ENCODE results near the gene CHST15. TPM values are rescaled to one million over a fixed set of nuclear protein-coding genes. Genes with fewer than 3 reads are reported as not detected.

The CHST15 gene
- total RNA-seq, 1 donor from 2014 or later, result 43.8 TPM

DNA sequence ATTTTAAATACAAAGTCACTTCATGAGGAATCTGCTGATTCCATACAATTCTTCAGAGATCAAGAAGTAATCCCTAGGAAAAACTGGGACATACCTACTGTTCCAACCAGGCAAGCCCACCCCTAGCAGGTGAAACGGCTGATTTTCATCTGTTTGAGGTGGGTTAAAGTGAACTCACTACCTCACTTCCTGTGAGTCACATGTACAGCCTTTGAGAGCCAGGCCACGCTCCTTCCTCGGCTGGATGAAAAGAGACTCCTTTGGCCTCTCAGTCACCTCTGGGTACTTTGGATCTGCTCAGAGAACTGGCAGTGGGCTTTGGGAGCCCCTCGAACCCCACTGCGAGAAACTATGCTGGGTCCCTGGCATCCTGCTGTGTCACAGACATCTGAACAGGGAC lies 68.2 kb downstream of the CHST15 start:
- Mint-ChIP-seq H3K4me1 (ENCODE audit: low read depth) (peaks cover 4% of the 10 kb centered on the region), H3K36me3 (ENCODE audit: low read depth) (peaks cover 23% of the 10 kb centered on the region), H3K27me3 (ENCODE audit: low read depth) (no peaks in the 10 kb centered on the region), H3K27ac (ENCODE audit: unreplicated experiment) (no peak overlapping the region), H3K4me3 (ENCODE audit: unreplicated experiment) (no peak overlapping the region), H3K9me3 (ENCODE audit: low read depth) (no peaks in the 10 kb centered on the region)
- DNase-seq (ENCODE audit: low spot score), result no peak
- TF ChIP-seq, protein P1, sequence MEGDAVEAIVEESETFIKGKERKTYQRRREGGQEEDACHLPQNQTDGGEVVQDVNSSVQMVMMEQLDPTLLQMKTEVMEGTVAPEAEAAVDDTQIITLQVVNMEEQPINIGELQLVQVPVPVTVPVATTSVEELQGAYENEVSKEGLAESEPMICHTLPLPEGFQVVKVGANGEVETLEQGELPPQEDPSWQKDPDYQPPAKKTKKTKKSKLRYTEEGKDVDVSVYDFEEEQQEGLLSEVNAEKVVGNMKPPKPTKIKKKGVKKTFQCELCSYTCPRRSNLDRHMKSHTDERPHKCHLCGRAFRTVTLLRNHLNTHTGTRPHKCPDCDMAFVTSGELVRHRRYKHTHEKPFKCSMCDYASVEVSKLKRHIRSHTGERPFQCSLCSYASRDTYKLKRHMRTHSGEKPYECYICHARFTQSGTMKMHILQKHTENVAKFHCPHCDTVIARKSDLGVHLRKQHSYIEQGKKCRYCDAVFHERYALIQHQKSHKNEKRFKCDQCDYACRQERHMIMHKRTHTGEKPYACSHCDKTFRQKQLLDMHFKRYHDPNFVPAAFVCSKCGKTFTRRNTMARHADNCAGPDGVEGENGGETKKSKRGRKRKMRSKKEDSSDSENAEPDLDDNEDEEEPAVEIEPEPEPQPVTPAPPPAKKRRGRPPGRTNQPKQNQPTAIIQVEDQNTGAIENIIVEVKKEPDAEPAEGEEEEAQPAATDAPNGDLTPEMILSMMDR (IDR thresholded peaks at IDR 0.05), result no peak

- Mint-ChIP-seq H3K4me3 (ENCODE audit: unreplicated experiment) (no peak overlapping the region), H3K4me1 (ENCODE audit: low read depth) (peaks cover 6% of the 10 kb centered on the region), H3K27me3 (ENCODE audit: low read depth) (no peaks in the 10 kb centered on the region), H3K9me3 (ENCODE audit: low read depth) (no peaks in the 10 kb centered on the region), H3K27ac (ENCODE audit: unreplicated experiment) (no peak overlapping the region), H3K36me3 (ENCODE audit: low read depth) (peaks cover 29% of the 10 kb centered on the region)
- TF ChIP-seq, protein P1 (IDR thresholded peaks at IDR 0.05), result no peak
- DNase-seq (ENCODE audit: low spot score), result no peak
Measured at GRCh38 chr10:124022066-124022465, 71.3 kb downstream of the CHST15 start.

DNA sequence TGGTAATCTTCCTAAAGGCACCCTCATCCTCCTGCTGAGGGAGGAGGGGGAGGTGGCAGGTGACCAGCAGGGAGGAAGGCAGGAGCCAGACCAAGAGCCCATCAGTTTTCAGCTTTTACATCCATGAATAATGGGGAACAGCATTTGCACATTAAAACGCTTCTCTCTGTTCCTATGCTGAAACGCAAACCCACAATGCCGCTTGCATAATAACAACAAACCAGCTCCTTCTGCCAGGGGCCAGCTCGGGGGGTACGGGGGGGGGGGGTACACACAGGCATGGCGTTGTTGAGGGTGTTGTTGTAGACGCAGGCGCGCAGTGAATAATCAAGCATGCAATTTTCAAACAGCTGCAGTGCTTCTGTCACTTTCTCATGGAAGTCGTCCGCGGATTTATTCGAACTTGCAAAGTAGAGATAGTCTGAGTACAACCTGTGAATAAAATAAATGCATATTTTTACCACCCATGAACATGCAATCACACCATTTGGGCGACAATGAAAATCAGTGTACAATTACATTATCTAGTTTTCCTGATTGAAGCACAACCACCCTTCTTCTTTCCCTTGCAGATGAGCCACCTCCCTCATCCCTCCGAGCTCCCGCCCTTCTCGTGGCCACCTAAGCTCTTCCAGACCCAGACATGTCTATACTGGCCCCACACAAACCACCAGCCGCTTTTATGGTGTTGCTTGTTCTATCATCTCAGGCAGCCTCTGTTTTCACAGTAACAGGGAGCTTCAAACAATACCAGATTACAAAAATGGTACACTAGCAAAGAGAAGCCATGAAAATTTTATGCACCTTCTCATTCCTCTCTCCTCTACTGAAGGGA lies 72.2 kb downstream of the CHST15 start:
- no peaks in the 10 kb centered on the region for H3K9me3 Mint-ChIP-seq (ENCODE audit: low read depth)
- no peak for DNase-seq (ENCODE audit: low spot score)
- peaks cover 12% of the 10 kb centered on the region for H3K4me1 Mint-ChIP-seq (ENCODE audit: low read depth)
- TF ChIP-seq, protein P1 (IDR thresholded peaks at IDR 0.05), result no peak
- H3K4me3 Mint-ChIP-seq (ENCODE audit: unreplicated experiment), result no peak overlapping the region
- H3K27ac Mint-ChIP-seq (ENCODE audit: unreplicated experiment), result no peak overlapping the region
- no peaks in the 10 kb centered on the region for H3K27me3 Mint-ChIP-seq (ENCODE audit: low read depth)
- peaks cover 35% of the 10 kb centered on the region for H3K36me3 Mint-ChIP-seq (ENCODE audit: low read depth)

DNA sequence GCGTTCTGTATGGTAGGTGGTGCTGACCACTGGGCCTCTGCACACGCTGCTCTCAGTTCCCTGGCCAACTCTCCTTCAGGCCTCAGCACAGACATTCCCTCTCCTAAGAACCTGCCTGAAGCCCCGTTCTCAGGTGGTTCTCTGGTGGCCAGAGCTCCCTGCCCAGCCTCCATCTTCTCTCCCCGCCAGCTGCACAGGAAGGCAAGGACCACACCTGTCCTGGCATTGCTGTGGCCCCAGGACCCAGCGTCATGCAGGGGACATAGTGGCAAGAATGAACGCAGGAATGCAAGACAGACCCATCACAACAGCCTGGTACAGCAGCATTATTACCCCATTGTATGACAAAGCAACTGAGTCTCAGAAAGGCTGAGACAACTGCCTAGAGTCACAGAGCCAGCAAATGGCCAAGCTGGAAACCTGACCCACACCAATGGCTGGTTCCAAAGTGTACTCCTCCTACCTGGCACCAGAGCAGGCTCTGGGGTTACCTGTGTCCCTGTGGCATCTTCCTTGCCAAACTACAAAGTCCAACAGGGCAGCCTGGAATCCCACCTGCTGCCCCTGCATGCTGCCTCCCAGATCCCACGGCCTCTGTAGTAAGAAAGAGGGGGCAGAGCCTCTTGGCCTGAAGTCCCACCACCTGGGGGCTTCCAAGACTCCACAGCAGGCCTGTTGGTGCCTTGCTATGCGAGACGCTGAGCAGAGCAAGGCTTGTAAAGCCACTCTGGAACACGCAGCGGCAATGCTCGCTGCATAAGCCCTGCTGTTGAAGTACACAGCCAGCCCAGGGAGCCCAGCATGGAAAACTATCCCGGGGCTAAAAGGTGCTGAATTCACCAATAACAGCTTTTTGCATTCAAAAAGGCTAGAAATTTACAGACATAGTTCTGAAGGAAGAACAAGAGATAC lies 73.3 kb downstream of the CHST15 start:
- no peak overlapping the region for H3K27ac Mint-ChIP-seq (ENCODE audit: unreplicated experiment)
- H3K27me3 Mint-ChIP-seq (ENCODE audit: low read depth), result no peaks in the 10 kb centered on the region
- TF ChIP-seq, protein P1 (IDR thresholded peaks at IDR 0.05), result no peak
- H3K9me3 Mint-ChIP-seq (ENCODE audit: low read depth), result no peaks in the 10 kb centered on the region
- peaks cover 37% of the 10 kb centered on the region for H3K36me3 Mint-ChIP-seq (ENCODE audit: low read depth)
- H3K4me3 Mint-ChIP-seq (ENCODE audit: unreplicated experiment), result no peak overlapping the region
- H3K4me1 Mint-ChIP-seq (ENCODE audit: low read depth), result peaks cover 8% of the 10 kb centered on the region
- no peak for DNase-seq (ENCODE audit: low spot score)

DNA sequence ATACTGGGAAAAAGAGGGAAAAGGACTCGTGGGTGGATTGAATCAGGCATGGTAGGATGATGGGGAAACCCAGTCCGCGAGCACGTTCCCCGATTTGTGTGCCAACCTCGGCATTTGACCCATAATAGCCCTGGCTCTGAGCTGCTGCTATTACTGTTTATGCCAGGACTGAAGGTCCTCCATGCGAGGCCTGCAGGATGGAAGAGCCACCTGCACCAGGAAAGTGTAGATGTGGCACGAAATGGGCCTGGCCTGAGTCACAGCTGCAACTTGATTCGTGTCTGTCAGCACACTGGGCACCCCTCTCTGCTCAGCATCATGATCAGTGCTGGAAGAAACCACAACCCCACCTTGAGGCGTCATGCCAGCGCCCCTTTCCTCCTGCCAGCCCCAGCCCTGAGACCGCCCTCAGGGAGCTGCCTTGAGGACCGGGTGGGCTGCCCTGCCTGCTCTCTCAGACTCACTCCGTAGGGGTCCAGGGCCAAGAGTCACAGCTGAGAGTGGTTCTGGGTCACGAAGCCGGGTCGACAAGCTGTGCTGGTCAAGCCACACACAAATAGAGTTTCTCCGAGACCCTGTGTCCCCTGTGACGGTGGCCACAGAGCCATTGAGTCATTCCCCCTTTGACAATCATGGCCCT lies 74.4 kb downstream of the CHST15 start:
- DNase-seq (ENCODE audit: low spot score), result no peak
- H3K9me3 Mint-ChIP-seq (ENCODE audit: low read depth), result peaks cover under 1% of the 10 kb centered on the region
- no peaks in the 10 kb centered on the region for H3K27me3 Mint-ChIP-seq (ENCODE audit: low read depth)
- H3K4me3 Mint-ChIP-seq (ENCODE audit: unreplicated experiment), result no peak overlapping the region
- peaks cover 36% of the 10 kb centered on the region for H3K36me3 Mint-ChIP-seq (ENCODE audit: low read depth)
- no peak overlapping the region for H3K27ac Mint-ChIP-seq (ENCODE audit: unreplicated experiment)
- TF ChIP-seq, protein P1 (IDR thresholded peaks at IDR 0.05), result no peak
- peaks cover 8% of the 10 kb centered on the region for H3K4me1 Mint-ChIP-seq (ENCODE audit: low read depth)

Measured in chondrocyte (in vitro differentiated cells).